Stimulated activated CD4-positive, alpha-beta T cell treated with anti-CD3 and anti-CD28 coated beads, Interleukin-2, amount 100 ng/mL, for 24 hours (primary cell): Measurements from ENCODE around the gene PGS1.
A peak's percentile ranks its signal among the peaks of the same experiment; 100 is the strongest.
"Not testable (repeated sequence)": the region's sequence is repeated elsewhere in the genome, so short reads cannot be mapped to it uniquely, and the experiment has no call there.

Experiments
- DNase-seq, 2 donors: peaks; one replicate each; pipeline ENCODE4 v3.0.0-alpha.2; 2020

PGS1 gene

GRCh38 chr17:78378225-78379130 is at the start of gene PGS1:
PGS1 (plus strand) TSS chr17:78378649; CDS start chr17:78378666, 17 bp downstream.
- peak; percentile 84 to 87 for DNase-seq

- DNase-seq, result peak in 1 of 2 donors; percentile 36
Measured at GRCh38 chr17:78329263-78330059, 49.0 kb upstream of the PGS1 start.

- DNase-seq, result no peak
Measured at GRCh38 chr17:78330570-78331224, 47.8 kb upstream of the PGS1 start.

GRCh38 chr17:78331355-78331754 is 47.1 kb upstream of the PGS1 start:
- not testable (repeated sequence) for DNase-seq

- DNase-seq, result no peak
Measured at GRCh38 chr17:78332991-78333390, 45.5 kb upstream of the PGS1 start.

GRCh38 chr17:78335209-78335608 is 43.2 kb upstream of the PGS1 start:
- no peak for DNase-seq

- no peak for DNase-seq
Measured at GRCh38 chr17:78337244-78338109, 41.0 kb upstream of the PGS1 start.

GRCh38 chr17:78338486-78339259 is 39.8 kb upstream of the PGS1 start:
- no peak for DNase-seq

- no peak for DNase-seq
Measured at GRCh38 chr17:78340183-78340955, 38.1 kb upstream of the PGS1 start.

- peak in 1 of 2 donors; percentile 29 for DNase-seq
Measured at GRCh38 chr17:78341559-78342448, 36.6 kb upstream of the PGS1 start.

GRCh38 chr17:78342449-78343186 is 35.8 kb upstream of the PGS1 start:
- no peak for DNase-seq

- peak in 1 of 2 donors; percentile 23 for DNase-seq
Measured at GRCh38 chr17:78343187-78343542, 35.3 kb upstream of the PGS1 start.

- DNase-seq, result peak; percentile 62 to 70
Measured at GRCh38 chr17:78343543-78344201, 34.8 kb upstream of the PGS1 start.

- DNase-seq, result no peak
Measured at GRCh38 chr17:78344666-78345065, 33.8 kb upstream of the PGS1 start.

GRCh38 chr17:78345172-78345571 is 33.3 kb upstream of the PGS1 start:
- no peak for DNase-seq

GRCh38 chr17:78345791-78346494 is 32.5 kb upstream of the PGS1 start:
- no peak for DNase-seq

- no peak for DNase-seq
Measured at GRCh38 chr17:78346605-78347250, 31.7 kb upstream of the PGS1 start.
